ENCODE results near the gene TDRD1.
"Not testable (repeated sequence)": the region's sequence is repeated elsewhere in the genome, so short reads cannot be mapped to it uniquely, and the experiment has no call there.

The TDRD1 gene, protein sequence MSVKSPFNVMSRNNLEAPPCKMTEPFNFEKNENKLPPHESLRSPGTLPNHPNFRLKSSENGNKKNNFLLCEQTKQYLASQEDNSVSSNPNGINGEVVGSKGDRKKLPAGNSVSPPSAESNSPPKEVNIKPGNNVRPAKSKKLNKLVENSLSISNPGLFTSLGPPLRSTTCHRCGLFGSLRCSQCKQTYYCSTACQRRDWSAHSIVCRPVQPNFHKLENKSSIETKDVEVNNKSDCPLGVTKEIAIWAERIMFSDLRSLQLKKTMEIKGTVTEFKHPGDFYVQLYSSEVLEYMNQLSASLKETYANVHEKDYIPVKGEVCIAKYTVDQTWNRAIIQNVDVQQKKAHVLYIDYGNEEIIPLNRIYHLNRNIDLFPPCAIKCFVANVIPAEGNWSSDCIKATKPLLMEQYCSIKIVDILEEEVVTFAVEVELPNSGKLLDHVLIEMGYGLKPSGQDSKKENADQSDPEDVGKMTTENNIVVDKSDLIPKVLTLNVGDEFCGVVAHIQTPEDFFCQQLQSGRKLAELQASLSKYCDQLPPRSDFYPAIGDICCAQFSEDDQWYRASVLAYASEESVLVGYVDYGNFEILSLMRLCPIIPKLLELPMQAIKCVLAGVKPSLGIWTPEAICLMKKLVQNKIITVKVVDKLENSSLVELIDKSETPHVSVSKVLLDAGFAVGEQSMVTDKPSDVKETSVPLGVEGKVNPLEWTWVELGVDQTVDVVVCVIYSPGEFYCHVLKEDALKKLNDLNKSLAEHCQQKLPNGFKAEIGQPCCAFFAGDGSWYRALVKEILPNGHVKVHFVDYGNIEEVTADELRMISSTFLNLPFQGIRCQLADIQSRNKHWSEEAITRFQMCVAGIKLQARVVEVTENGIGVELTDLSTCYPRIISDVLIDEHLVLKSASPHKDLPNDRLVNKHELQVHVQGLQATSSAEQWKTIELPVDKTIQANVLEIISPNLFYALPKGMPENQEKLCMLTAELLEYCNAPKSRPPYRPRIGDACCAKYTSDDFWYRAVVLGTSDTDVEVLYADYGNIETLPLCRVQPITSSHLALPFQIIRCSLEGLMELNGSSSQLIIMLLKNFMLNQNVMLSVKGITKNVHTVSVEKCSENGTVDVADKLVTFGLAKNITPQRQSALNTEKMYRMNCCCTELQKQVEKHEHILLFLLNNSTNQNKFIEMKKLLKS

GRCh38 chr10:114179148-114179547 is at the start of gene TDRD1:
TSS of gene TDRD1 (plus strand) at chr10:114179353. CDS start at chr10:114187832, 8,479 bp downstream.
- DNase-seq: no peak

DNA sequence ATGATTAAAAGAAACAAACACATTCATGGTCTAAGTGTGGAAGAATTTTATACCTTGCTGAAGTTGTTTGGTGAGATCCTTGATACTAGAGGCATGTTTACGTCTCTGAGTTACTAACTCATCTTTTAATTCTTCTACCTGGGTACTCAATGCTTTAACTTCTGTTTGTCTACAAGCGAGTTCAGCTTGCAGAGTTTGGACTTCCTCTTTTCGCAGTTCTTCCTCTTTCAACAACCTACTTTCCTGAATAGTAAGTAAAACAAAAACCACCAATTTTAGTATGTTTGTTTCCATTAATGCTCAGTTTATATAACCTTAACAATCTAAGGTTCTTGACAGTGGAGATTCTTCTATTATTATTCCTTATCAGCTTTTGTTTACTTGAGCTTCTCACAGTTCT is 48.1 kb upstream of the TDRD1 start:
- DNase-seq: no peak

GRCh38 chr10:114135476-114135875 is 43.7 kb upstream of the TDRD1 start:
- no peak for DNase-seq

DNA sequence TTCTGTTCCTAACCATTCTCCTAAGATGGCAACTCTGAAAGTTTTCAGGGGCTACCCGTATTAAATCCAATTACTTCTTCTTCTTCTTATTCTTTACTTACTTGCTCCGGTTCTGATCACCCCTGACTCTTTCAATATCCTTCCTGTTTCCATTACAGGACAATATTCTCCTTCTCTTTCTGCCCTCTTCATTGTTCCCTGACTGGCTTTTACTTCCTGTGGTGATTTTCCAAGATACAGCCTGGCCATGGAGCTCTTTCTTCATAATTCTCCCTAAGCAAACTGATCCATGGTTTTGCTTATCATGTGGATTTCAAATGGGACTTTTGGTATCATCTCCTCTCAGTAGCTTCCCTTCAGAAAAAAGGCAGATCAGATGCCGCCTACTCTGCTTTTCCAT is 40.6 kb upstream of the TDRD1 start:
- no peak for DNase-seq

- no peak for DNase-seq
Measured at GRCh38 chr10:114140036-114140435, 39.1 kb upstream of the TDRD1 start.

- not testable (repeated sequence) for DNase-seq
Measured at GRCh38 chr10:114140827-114141226, 38.3 kb upstream of the TDRD1 start.

DNA sequence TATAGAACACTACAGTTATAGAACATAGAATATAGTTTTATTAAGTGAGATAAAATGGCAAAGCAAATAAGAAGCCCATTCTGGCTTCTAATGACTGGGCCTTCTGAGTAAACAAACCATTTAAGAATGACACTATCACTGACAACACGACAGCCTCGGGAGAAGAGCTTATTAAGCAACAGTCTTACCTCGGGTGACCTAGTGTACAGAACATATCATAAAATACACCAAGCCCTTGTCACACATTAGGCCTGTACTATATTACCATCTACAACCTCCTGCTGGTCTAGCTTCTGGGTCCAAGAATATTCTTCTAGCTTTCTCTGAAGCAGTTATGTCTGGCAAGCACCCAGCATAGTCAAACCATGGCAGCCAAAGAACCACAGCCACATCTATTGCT is 37.1 kb upstream of the TDRD1 start:
- DNase-seq: no peak

DNA sequence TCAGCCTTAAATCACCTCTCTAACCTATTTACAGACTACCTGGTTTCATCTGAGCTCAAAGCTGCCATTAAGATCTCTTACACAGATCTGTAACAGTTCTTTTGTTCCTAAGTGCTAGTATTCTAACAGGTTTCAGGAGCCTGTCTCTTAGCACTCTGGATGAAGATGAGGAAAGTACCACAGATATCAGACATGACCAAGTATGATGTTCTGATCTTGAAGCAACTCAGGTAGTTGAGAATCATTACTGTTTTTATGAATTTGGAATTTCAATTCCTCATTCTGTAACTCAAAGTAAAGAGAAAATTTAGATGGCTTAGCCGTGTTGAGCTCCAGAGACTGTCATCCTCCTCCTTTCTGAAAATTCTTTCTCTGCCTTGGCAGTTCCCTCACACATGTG is 36.0 kb upstream of the TDRD1 start:
- no peak for DNase-seq

DNA sequence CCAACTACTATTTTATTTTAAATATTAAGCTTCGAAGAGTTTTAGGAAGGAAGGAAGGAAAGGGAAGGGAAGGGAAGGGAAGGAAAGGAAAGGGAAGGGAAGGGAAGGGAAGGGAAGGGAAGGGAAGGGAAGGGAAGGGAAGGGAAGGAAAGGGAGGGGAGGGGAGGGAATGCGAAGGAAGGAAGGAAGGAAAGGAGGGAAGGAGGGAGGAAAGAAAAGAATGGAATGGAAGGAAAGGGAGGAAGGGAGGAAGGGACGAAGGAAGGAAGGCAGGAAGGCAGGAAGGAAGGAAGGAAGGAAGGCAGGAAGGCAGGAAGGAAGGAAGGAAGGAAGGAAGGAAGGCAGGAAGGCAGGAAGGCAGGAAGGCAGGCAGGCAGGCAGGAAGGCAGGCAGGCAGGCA is 29.7 kb upstream of the TDRD1 start:
- not testable (repeated sequence) for DNase-seq

GRCh38 chr10:114151486-114151885 is 27.7 kb upstream of the TDRD1 start:
- DNase-seq: peak; percentile 80

DNA sequence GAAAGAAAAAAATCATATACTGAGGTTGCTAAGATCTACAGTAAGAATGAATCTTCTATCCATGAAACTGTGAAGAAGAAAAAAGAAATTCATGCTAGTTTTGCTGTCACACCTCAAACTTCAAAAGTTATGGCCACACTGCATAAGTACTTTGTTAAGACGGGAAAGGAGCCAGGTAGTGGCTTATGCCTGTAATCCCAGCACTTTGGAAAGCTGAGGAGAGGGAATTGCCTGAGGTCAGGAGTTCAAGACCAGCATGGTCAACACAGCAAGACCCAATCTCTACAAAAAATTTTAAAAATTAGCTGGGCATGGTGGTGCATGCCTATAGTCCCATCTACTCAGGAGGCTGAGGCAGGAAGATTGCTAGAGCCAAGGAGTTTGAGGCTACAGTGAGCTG is 27.3 kb upstream of the TDRD1 start:
- no peak for DNase-seq

DNA sequence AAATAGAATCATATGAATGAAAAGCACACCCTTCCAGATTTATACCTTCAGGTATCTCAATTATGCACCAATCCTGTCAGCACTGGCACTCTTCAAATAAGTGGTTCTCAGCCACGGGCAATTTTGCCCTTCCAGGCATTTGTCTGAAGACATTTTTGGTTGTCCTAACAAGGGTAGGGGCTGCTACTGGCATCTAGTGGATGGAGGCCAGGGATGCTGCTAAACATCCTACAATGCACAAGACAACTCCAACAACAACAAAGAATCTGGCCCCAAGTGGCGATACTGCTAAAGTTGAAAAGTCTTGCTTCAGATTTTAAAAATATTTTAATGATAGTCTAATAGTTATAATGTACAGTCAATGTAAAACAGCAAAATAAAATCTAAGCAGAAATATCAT is 21.2 kb upstream of the TDRD1 start:
- DNase-seq: no peak

- DNase-seq: no peak
Measured at GRCh38 chr10:114163062-114163461, 16.1 kb upstream of the TDRD1 start.

DNA sequence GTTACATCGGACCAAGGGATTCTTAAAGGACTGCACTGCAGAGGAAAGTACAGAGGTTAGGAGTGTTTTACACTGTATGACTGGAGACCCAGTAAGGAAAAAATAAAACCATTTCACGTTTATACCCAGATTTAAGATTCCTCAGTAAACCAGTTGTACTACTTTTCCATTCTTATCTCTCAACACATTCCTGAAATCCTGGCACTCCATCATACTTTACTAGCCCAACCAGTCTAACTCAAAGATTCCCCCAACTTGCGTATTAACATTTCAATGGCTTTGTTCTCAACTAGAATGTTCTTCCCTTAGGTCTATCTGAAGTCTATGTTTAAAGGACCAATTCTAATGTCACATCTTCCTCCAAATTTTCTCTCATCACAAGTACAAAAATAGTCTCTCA is 13.1 kb upstream of the TDRD1 start:
- no peak for DNase-seq

- DNase-seq: no peak
Measured at GRCh38 chr10:114166494-114166893, 12.7 kb upstream of the TDRD1 start.

DNA sequence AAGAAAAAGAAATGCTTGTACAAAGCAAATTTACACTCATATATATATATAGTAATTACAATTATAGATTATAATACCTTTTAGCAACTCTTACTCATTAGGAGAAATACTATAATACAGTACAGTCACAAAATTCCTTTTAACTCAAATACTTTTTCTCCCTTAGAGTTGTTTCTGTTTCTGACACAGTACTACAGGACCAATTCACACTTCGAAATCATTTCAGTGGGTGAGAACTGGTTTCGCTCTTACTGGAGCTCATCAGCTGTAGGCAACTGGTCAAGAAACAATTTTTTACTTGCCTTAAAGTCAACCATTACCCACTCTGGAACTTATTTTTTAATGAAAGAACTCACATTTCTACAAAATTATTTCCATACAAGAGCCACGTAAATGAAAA is 11.2 kb upstream of the TDRD1 start:
- DNase-seq: no peak

DNA sequence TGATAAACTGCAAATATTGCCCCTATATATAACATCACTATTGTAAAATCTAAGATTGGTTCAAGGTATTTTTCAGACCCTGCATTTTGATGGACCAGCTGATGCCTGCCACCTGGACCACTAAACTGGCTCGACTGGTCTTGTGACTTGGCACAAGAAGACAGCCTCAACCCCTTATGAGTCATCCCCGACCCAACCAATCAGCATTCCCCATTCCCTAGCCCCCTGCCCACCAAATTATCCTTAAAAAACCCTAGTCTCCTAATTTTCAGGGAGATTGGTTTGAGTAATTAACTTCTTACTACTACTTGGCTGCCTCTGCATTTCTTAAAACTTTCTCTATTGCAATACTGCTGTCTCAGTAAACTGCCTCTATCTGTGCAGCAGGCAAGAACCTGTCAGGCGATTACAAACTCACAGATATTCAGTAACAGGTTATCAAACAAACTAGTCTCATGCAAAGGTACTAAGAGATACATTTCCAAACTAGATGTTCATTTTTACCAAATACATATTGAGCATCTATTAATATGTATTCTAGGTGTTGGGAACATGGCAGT is 10.6 kb upstream of the TDRD1 start:
- DNase-seq: no peak

GRCh38 chr10:114172216-114172615 is 6.9 kb upstream of the TDRD1 start:
- DNase-seq: peak; percentile 13

DNA sequence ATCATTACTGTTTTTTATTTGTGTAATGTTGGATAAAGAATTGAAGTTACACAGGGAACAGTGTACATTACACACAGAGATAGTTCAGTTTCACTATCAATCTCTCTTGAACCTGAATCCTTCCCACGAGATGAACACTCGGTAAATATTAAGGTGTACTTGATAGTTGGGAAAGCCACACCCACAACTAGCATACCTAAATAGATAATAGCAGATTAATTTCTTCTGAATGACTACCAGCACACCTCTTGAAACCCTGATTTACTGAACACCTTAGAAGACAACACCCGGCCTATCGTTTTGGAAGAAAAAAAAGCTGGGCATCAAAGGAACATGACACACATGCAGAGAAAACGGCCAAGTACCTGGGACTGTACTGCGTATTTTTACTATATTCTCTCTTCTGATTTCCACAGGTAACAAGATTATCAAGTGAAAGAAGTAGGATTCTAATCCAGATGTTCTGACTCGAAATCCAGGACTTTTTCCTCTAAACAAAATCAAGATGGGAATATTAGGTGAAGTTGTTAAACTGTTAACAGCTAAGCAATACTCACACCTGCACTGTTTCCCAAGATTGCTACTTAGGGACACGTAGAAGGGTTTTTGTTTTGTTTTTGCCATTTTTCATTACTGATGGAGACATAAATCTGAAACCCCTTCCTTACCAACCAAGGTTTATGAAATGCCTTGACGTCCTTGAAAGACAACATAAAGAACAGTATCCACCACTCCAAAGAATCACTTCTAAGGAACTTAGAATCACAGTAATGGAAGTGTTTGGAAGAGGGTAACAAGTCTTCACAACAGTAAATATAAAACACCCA is 6.2 kb upstream of the TDRD1 start:
- no peak for DNase-seq

- DNase-seq: no peak
Measured at GRCh38 chr10:114173603-114173920, 5.6 kb upstream of the TDRD1 start.

GRCh38 chr10:114173921-114174694 is 5.0 kb upstream of the TDRD1 start, which contains the start of gene CCDC186:
TSS of gene CCDC186 (minus strand) at chr10:114174203. CDS start at chr10:114163268, 10,935 bp downstream.
- DNase-seq: peak; percentile 96

All from kidney glomerular epithelial cell (primary cell).